ENCODE results near the gene TPX2.

The TPX2 gene

GRCh38 chr20:31848088-31848999, 109.3 kb downstream of the TPX2 start:
- H3K4me1 Mint-ChIP-seq: no peaks in the 10 kb centered on the region
- no peak for ATAC-seq
- no peak overlapping the region for H3K27ac Mint-ChIP-seq
- no peaks in the 10 kb centered on the region for H3K36me3 Mint-ChIP-seq
- H3K4me3 Mint-ChIP-seq: no peak overlapping the region
- H3K27me3 Mint-ChIP-seq: peaks cover 35% of the 10 kb centered on the region
- H3K9me3 Mint-ChIP-seq: no peaks in the 10 kb centered on the region

GRCh38 chr20:31849306-31849930, 110.3 kb downstream of the TPX2 start:
- ATAC-seq: no peak

More at GRCh38 chr20:31849306-31849930, 110.3 kb downstream of the TPX2 start:
- H3K27me3 Mint-ChIP-seq: peaks cover 35% of the 10 kb centered on the region
- no peaks in the 10 kb centered on the region for H3K36me3 Mint-ChIP-seq
- H3K4me1 Mint-ChIP-seq: no peaks in the 10 kb centered on the region
- H3K9me3 Mint-ChIP-seq: no peaks in the 10 kb centered on the region
- H3K27ac Mint-ChIP-seq: no peak overlapping the region
- no peak overlapping the region for H3K4me3 Mint-ChIP-seq
